GM06990 (cell line): ENCODE measurements around the gene L3MBTL4.

Experiments
- DNase-seq: peaks from one replicate; pipeline ENCODE4 v3.0.0-alpha.2; 2011; ENCODE audit not compliant: insufficient read length; ENCODE audit errors: extremely low read depth
- H3K27me3 ChIP-seq: replicated peaks from 2 replicates; pipeline ENCODE4 v1.6.0; 2011; ENCODE audit warnings: low read length; ENCODE audit not compliant: control insufficient read depth, insufficient read depth
- H3K36me3 ChIP-seq: 2 replicates; pipeline ENCODE4 v1.5.1; 2011; ENCODE audit warnings: low read length; ENCODE audit not compliant: control insufficient read depth, insufficient read depth
- H3K4me3 ChIP-seq: replicated peaks from 2 replicates; pipeline ENCODE4 v1.5.1; 2011; ENCODE audit warnings: low read depth, mild to moderate bottlenecking, control low read depth, low read length
- TF ChIP-seq, protein P1 (sequence below): IDR thresholded peaks from 2 replicates; pipeline ENCODE4 v1.5.1; 2011; ENCODE audit warnings: low read length, control low read depth, mild to moderate bottlenecking, inconsistent platforms; ENCODE audit not compliant: insufficient read depth, poor library complexity, severe bottlenecking

The L3MBTL4 gene

DNA sequence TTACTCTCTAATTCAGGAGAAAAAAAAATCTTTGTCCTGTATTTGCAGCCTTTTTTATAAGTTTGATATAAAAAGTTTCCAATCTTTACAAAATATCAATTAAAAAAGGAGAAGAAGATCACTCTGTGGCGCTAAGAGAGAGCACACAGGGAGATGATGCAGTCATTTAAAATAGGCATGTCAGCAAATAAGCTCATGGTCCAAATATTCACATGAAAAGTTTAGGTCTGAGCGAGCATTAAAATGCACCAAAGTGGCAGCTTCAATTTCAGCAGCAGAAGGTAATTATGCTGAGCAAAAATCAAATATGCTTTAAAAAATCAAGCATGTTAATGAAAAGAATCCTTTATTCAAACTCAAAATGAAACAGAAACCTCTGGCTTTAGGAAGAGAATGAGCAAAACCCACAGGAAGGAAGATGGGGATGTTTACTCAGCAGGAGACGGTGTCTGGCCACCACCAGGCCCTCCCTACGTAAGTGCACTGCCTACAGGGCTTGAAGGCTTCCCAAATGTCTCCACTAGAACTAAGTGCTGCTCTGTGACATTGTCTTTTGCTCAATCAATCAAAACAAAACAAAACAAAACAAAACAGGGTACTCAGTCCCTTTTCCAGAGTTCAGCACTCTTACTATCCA is 120.4 kb downstream of the L3MBTL4 start:
- TF ChIP-seq, protein P1, sequence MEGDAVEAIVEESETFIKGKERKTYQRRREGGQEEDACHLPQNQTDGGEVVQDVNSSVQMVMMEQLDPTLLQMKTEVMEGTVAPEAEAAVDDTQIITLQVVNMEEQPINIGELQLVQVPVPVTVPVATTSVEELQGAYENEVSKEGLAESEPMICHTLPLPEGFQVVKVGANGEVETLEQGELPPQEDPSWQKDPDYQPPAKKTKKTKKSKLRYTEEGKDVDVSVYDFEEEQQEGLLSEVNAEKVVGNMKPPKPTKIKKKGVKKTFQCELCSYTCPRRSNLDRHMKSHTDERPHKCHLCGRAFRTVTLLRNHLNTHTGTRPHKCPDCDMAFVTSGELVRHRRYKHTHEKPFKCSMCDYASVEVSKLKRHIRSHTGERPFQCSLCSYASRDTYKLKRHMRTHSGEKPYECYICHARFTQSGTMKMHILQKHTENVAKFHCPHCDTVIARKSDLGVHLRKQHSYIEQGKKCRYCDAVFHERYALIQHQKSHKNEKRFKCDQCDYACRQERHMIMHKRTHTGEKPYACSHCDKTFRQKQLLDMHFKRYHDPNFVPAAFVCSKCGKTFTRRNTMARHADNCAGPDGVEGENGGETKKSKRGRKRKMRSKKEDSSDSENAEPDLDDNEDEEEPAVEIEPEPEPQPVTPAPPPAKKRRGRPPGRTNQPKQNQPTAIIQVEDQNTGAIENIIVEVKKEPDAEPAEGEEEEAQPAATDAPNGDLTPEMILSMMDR: no peak
- Histone ChIP-seq H3K36me3 (no peaks in the 10 kb centered on the region), H3K4me3 (no peak overlapping the region), H3K27me3 (no peaks in the 10 kb centered on the region)
- DNase-seq: no peak

DNA sequence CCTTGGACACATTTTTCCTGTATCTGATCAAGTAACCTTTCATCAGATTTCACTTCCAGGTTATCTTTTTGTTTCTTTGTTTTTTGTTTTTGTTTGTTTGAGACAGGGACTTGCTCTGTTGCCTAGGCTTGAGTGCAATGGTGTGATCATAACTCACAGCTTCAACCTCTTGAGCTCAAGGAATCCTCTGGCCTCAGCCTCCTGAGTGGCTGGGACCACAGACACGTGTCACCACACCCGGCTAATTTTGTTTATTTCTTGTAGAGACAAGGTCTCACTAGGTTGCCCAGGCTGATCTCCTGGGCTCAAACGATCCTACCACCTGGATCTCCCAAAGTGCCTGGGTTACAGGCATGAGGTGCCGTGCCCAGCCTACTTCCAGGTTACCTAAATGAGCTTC is 124.9 kb downstream of the L3MBTL4 start:
- Histone ChIP-seq H3K36me3 (no peaks in the 10 kb centered on the region), H3K27me3 (no peaks in the 10 kb centered on the region), H3K4me3 (no peak overlapping the region)
- TF ChIP-seq, protein P1: no peak
- DNase-seq: no peak

DNA sequence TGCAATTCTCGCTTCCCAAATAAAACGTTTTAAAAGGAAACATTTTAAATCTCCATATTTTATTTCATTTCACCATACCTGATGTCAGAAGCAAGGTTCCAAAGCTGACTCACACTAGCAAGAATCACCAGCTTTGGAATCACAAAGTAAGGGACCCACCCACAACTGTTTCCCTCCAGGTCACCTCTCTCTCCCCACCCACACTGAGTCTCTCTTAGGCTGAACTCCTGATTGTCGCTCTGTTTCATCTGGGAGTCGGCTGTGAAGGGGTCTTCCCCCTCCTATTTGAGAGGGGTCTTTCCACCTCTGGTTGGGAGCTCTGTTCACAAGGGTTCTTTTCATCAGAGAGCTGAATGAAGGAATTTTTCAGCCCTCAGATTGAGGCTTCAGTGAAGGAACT is 128.1 kb downstream of the L3MBTL4 start:
- DNase-seq: no peak
- TF ChIP-seq, protein P1: no peak
- Histone ChIP-seq H3K27me3 (no peaks in the 10 kb centered on the region), H3K36me3 (no peaks in the 10 kb centered on the region), H3K4me3 (no peak overlapping the region)

DNA sequence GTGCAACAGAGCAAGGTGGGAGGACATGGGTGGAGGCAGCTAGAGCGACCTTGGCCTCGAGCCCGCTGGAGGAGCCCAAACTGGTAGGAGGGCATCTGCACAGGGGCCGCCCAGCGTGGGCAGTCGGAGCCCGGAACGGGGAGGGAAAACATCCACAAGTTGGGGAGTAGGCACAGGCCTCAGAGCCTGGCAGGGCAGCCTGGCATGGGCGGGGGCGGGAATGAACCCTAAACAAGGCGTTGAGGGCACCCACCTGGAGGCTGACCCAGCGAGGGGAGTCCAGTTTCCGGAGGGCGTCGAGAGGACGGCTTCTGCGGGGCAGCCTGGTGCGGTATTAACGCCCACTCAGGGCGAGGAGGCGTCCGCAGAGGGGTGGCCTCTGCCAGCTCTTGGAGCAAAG is 129.9 kb downstream of the L3MBTL4 start:
- TF ChIP-seq, protein P1: no peak
- Histone ChIP-seq H3K27me3 (no peaks in the 10 kb centered on the region), H3K36me3 (no peaks in the 10 kb centered on the region; the same call in 1 of the 2 replicates), H3K4me3 (no peak overlapping the region)
- DNase-seq: no peak

DNA sequence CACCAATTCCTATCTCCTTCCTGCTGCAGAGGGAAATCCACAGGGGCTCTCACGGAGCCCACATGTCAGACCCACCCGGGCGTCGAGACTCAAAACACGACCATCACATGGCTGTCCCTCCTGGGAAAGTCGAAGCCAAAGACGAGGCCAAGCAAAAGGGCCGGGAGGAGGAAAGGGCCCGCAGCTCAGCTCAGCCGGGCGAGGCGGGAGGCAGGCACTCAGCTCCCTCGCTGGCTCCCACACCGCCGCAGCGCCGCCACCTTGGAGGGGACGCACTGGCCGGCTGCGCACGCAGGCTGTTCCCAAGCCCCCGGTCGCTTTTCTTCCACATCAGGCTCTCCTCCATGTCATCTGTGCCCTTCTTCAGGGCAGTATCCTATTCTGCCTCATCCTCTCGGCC is 130.4 kb downstream of the L3MBTL4 start:
- TF ChIP-seq, protein P1: no peak

DNA sequence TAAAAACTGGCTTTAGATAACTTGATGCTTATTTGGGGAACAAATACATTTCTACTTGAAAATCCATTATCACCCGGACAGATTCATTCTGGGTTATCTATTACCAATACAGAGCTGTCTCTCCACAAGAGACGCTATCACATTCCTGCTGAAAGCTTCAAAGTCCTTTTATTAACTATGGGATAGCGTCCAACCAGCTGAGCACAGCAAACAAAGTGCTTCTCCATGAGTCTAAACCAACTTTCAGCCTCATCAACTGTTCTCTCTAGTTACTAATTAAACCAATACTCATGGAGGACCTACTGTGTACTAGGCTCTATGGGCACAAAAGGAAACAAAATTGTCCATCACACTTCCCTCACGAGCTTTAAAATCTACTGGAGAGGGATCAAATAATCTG is 132.8 kb downstream of the L3MBTL4 start:
- DNase-seq: no peak
- H3K27me3 ChIP-seq: no peaks in the 10 kb centered on the region

More for the DNA sequence above, 130.4 kb downstream of the L3MBTL4 start:
- DNase-seq: no peak
- H3K27me3 ChIP-seq: no peaks in the 10 kb centered on the region
- no peaks in the 10 kb centered on the region; the same call in 1 of the 2 replicates for H3K36me3 ChIP-seq
- H3K4me3 ChIP-seq: no peak overlapping the region

More for the DNA sequence above, 132.8 kb downstream of the L3MBTL4 start:
- Histone ChIP-seq H3K4me3 (no peak overlapping the region), H3K36me3 (no peaks in the 10 kb centered on the region; the same call in 1 of the 2 replicates)
- TF ChIP-seq, protein P1: no peak
